LNCaP clone FGC (cell line): Measurements from ENCODE around the gene MATN1.

Experiments
- DNase-seq: peaks from one replicate; pipeline ENCODE4 v3.0.0-alpha.2; 2011; ENCODE audit warnings: low read depth
- H3K4me3 ChIP-seq: 2 replicates; pipeline ENCODE4 v1.5.1; 2011; ENCODE audit warnings: mild to moderate bottlenecking, low read depth, low read length, control low read depth
- TF ChIP-seq, protein P1 (sequence below): IDR thresholded peaks from 2 replicates; pipeline ENCODE4 v1.5.1; 2012; ENCODE audit warnings: mild to moderate bottlenecking; ENCODE audit not compliant: control insufficient read depth, insufficient read depth; ENCODE audit errors: extremely low read depth

Gene MATN1

GRCh38 chr1:30756545-30757351, 33.4 kb upstream of the MATN1 start:
- H3K4me3 ChIP-seq = no peak overlapping the region
- DNase-seq = no peak
- TF ChIP-seq, protein P1, sequence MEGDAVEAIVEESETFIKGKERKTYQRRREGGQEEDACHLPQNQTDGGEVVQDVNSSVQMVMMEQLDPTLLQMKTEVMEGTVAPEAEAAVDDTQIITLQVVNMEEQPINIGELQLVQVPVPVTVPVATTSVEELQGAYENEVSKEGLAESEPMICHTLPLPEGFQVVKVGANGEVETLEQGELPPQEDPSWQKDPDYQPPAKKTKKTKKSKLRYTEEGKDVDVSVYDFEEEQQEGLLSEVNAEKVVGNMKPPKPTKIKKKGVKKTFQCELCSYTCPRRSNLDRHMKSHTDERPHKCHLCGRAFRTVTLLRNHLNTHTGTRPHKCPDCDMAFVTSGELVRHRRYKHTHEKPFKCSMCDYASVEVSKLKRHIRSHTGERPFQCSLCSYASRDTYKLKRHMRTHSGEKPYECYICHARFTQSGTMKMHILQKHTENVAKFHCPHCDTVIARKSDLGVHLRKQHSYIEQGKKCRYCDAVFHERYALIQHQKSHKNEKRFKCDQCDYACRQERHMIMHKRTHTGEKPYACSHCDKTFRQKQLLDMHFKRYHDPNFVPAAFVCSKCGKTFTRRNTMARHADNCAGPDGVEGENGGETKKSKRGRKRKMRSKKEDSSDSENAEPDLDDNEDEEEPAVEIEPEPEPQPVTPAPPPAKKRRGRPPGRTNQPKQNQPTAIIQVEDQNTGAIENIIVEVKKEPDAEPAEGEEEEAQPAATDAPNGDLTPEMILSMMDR = no peak

DNA sequence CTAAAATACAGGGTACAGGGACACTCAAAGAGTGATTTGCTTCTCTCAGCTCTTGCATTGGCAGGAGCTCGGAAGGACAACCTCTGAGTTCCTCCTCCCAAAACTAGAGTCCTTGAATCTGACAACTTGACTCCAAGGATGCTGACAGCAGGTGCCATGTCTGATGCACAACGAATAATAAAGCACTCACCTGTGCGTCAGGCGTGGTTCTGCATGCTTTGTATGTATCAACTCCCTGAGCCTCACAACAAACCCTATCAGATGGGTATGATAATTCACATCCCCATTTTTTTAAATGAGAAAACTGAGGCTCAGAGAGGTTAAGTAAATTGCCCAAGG, 32.8 kb upstream of the MATN1 start:
- TF ChIP-seq, protein P1 = no peak
- DNase-seq = no peak
- no peak overlapping the region for H3K4me3 ChIP-seq

GRCh38 chr1:30755746-30756145, 32.4 kb upstream of the MATN1 start:
- H3K4me3 ChIP-seq = no peak overlapping the region
- DNase-seq = no peak
- TF ChIP-seq, protein P1 = no peak

- TF ChIP-seq, protein P1 = no peak
- H3K4me3 ChIP-seq = no peak overlapping the region
- no peak for DNase-seq
Measured at GRCh38 chr1:30755334-30755733, 31.9 kb upstream of the MATN1 start.

GRCh38 chr1:30754684-30755171, 31.3 kb upstream of the MATN1 start:
- DNase-seq = no peak
- no peak overlapping the region for H3K4me3 ChIP-seq
- TF ChIP-seq, protein P1 = no peak

GRCh38 chr1:30753660-30754123, 30.3 kb upstream of the MATN1 start:
- TF ChIP-seq, protein P1 = no peak
- DNase-seq = no peak
- no peak overlapping the region for H3K4me3 ChIP-seq

GRCh38 chr1:30753118-30753517, 29.7 kb upstream of the MATN1 start:
- TF ChIP-seq, protein P1 = no peak
- no peak overlapping the region for H3K4me3 ChIP-seq
- DNase-seq = no peak
